IMR-90 (cell line): ENCODE data around the gene MRPL52. TPM values are rescaled to one million over a fixed set of nuclear protein-coding genes. Genes with fewer than 3 reads are reported as not detected.

Experiments
- ATAC-seq: fragments of 200-7000 bp; cut with Tn5 transposase; 2 replicates; pipeline ENCODE4 v1.9.1; 2020; ENCODE audit warnings: low read depth, mild to moderate bottlenecking, moderate library complexity
- BruUV-seq: library from RNA; stranded (reverse); fragments of 400-500 nt; replicated peaks from 2 replicates; lab custom pipeline; 2021; lab: Mats Ljungman, UMichigan
- CTCF ChIA-PET: fragments of 300-600 bp; formaldehyde crosslinking; extraction: SDS; loops from one replicate; lab custom pipeline; 2021; ENCODE audit warnings: antibody characterized with exemption; lab: Yijun Ruan, JAX
- POLR2A ChIA-PET: fragments of 300-600 bp; sonication (Branson Sonifier 250); formaldehyde crosslinking; loops from one replicate; lab custom pipeline; 2022; ENCODE audit warnings: antibody characterized with exemption; ENCODE audit not compliant: unreplicated experiment; lab: Charles Lee
- DNase-seq: peaks from one replicate; pipeline ENCODE4 v3.0.0; 2013
- H2AFZ ChIP-seq: replicated peaks from 2 replicates; pipeline ENCODE3; 2013; ENCODE audit warnings: low read length, mild to moderate bottlenecking; ENCODE audit not compliant: poor library complexity
- H2AK5ac ChIP-seq: 2 replicates; pipeline ENCODE4 v1.6.1; 2013; ENCODE audit warnings: low read depth, low read length, inconsistent platforms
- H2AK9ac ChIP-seq: replicated peaks from 2 replicates; pipeline ENCODE3; 2013; ENCODE audit warnings: mild to moderate bottlenecking, low read depth, low read length, moderate library complexity; ENCODE audit not compliant: poor library complexity
- H2BK120ac ChIP-seq: 2 replicates; pipeline ENCODE4 v1.6.1; 2013; ENCODE audit warnings: low read depth, low read length, inconsistent platforms
- H2BK15ac ChIP-seq: 3 replicates; pipeline ENCODE4 v1.6.1; 2013; ENCODE audit warnings: low read depth, low read length, inconsistent platforms
- H2BK20ac ChIP-seq: 2 replicates; pipeline ENCODE4 v1.6.1; 2013; ENCODE audit warnings: low read depth, mild to moderate bottlenecking, inconsistent platforms, low read length, moderate library complexity
- H2BK5ac ChIP-seq: 2 replicates; pipeline ENCODE4 v1.6.1; 2013; ENCODE audit warnings: mild to moderate bottlenecking, low read depth, low read length, inconsistent platforms; ENCODE audit not compliant: poor library complexity, severe bottlenecking
- H3K14ac ChIP-seq: replicated peaks from 2 replicates; pipeline ENCODE4 v1.6.1; 2013; ENCODE audit warnings: low read depth, low read length, inconsistent platforms
- H3K18ac ChIP-seq: 2 replicates; pipeline ENCODE4 v1.6.1; 2013; ENCODE audit warnings: low read depth, low read length, control low read depth
- H3K23ac ChIP-seq: 2 replicates; pipeline ENCODE4 v1.6.1; 2013; ENCODE audit warnings: low read depth, low read length, inconsistent platforms
- H3K27ac ChIP-seq: 2 replicates; pipeline ENCODE4 v1.5.1; 2013; ENCODE audit warnings: mild to moderate bottlenecking, control low read depth, low read length; ENCODE audit not compliant: insufficient read depth
- H3K27me3 ChIP-seq: 2 replicates; pipeline ENCODE4 v1.6.1; 2013; ENCODE audit warnings: low read length; ENCODE audit not compliant: control insufficient read depth, insufficient read depth
- H3K36me3 ChIP-seq: 2 replicates; pipeline ENCODE4 v1.6.1; 2013; ENCODE audit warnings: low read length, mixed read lengths; ENCODE audit not compliant: control insufficient read depth, insufficient read depth
- H3K4ac ChIP-seq: 2 replicates; pipeline ENCODE4 v1.6.1; 2013; ENCODE audit warnings: low read depth, low read length, inconsistent platforms
- H3K4me1 ChIP-seq: 2 replicates; pipeline ENCODE4 v1.6.1; 2013; ENCODE audit warnings: low read length, mixed read lengths; ENCODE audit not compliant: control insufficient read depth, insufficient read depth
- H3K4me2 ChIP-seq: 2 replicates; pipeline ENCODE4 v1.6.1; 2013; ENCODE audit warnings: low read depth, mild to moderate bottlenecking, control low read depth, low read length, moderate library complexity
- H3K4me3 ChIP-seq: 2 replicates; pipeline ENCODE4 v1.5.1; 2013; ENCODE audit warnings: low read depth, mild to moderate bottlenecking, control low read depth, low read length, moderate library complexity; ENCODE audit not compliant: insufficient read depth
- H3K56ac ChIP-seq: 2 replicates; pipeline ENCODE4 v1.6.1; 2013; ENCODE audit warnings: low read length, inconsistent platforms; ENCODE audit not compliant: insufficient read depth; ENCODE audit errors: extremely low read depth
- H3K79me1 ChIP-seq, 2 experiments: 2 replicates each; pipeline ENCODE4 v1.6.1; 2013; ENCODE audit warnings: low read length in 2 of 2, inconsistent platforms in 1 of 2, low read depth in 1 of 2
- H3K9ac ChIP-seq: 2 replicates; pipeline ENCODE4 v1.6.1; 2013; ENCODE audit warnings: low read depth, low read length, control low read depth
- H3K9me1 ChIP-seq: 2 replicates; pipeline ENCODE4 v1.6.1; 2013; ENCODE audit warnings: low read length, inconsistent platforms; ENCODE audit not compliant: insufficient read depth
- H3K9me3 ChIP-seq: 2 replicates; pipeline ENCODE4 v1.6.1; 2013; ENCODE audit warnings: low read length; ENCODE audit not compliant: control insufficient read depth, insufficient read depth
- H4K20me1 ChIP-seq: 2 replicates; pipeline ENCODE4 v1.6.1; 2013; ENCODE audit warnings: low read length, inconsistent platforms; ENCODE audit not compliant: insufficient read depth
- H4K5ac ChIP-seq: 2 replicates; pipeline ENCODE4 v1.6.1; 2013; ENCODE audit warnings: mild to moderate bottlenecking, low read depth, low read length, control low read depth
- H4K8ac ChIP-seq, 2 experiments: 2 replicates each; pipeline ENCODE4 v1.6.1; 2013; ENCODE audit warnings: low read depth in 2 of 2, low read length in 2 of 2, control low read depth in 1 of 2, inconsistent platforms in 1 of 2
- H4K91ac ChIP-seq: 2 replicates; pipeline ENCODE4 v1.6.1; 2013; ENCODE audit warnings: low read depth, low read length, inconsistent platforms; ENCODE audit not compliant: insufficient read depth
- BHLHE40 ChIP-seq: fragments of 150-350 bp; IDR thresholded peaks from 2 replicates; pipeline ENCODE4 v1.6.1; 2016; ENCODE audit warnings: mild to moderate bottlenecking, low read depth, low read length
- CEBPB ChIP-seq: IDR thresholded peaks from 2 replicates; pipeline ENCODE4 v1.6.1; 2012; ENCODE audit warnings: low read depth, low read length, improper control_type of control experiment
- CHD1 ChIP-seq: IDR thresholded peaks from 2 replicates; pipeline ENCODE4 v1.6.1; 2012; ENCODE audit warnings: low read depth, low read length, improper control_type of control experiment
- FOS ChIP-seq: fragments of 150-350 bp; IDR thresholded peaks from 2 replicates; pipeline ENCODE4 v1.6.1; 2016; ENCODE audit warnings: low read depth, low read length
- MAZ ChIP-seq: IDR thresholded peaks from 2 replicates; pipeline ENCODE4 v1.6.1; 2012; ENCODE audit warnings: low read depth, mild to moderate bottlenecking, low read length, improper control_type of control experiment, moderate library complexity, borderline replicate concordance
- MXI1 ChIP-seq: IDR thresholded peaks from 2 replicates; pipeline ENCODE4 v1.6.1; 2012; ENCODE audit warnings: low read depth, mild to moderate bottlenecking, low read length, moderate library complexity, borderline replicate concordance
- POLR2A ChIP-seq: IDR thresholded peaks from 2 replicates; pipeline ENCODE4 v1.6.1; 2012; ENCODE audit warnings: mild to moderate bottlenecking, low read depth, low read length
- RCOR1 ChIP-seq: IDR thresholded peaks from 2 replicates; pipeline ENCODE4 v1.6.1; 2012; ENCODE audit warnings: mild to moderate bottlenecking, low read length, improper control_type of control experiment; ENCODE audit not compliant: insufficient replicate concordance
- SMC3 ChIP-seq: fragments of 150-350 bp; IDR thresholded peaks from 2 replicates; pipeline ENCODE4 v1.6.1; 2016; ENCODE audit warnings: low read depth, mild to moderate bottlenecking, antibody characterized with exemption, low read length, moderate library complexity
- USF2 ChIP-seq: fragments of 150-350 bp; IDR thresholded peaks from 2 replicates; pipeline ENCODE4 v1.6.1; 2017; ENCODE audit warnings: mild to moderate bottlenecking, antibody characterized with exemption, low read length, low read depth
- WGBS, 2 experiments: methylation state at CpG; one replicate each; pipeline versions ENCODE4 v1.1.5 to v1.1.7; 2013; ENCODE audit warnings: missing lambda C conversion rate in 2 of 2; ENCODE audit not compliant: insufficient read length in 1 of 2; ENCODE audit errors: extremely low coverage in 2 of 2; 5-methylcytosine and 5-hydroxymethylcytosine counted together
- dilution Hi-C: fragments of 300-500 bp; cut with HindIII; formaldehyde crosslinking; loops from one replicate; pipeline ENCODE4 v1.14.3; 2018; ENCODE audit warnings: low sequenced_read_pairs; ENCODE audit not compliant: unreplicated experiment
- in situ Hi-C: fragments of 300-500 bp; cut with MboI; formaldehyde crosslinking; loops from 3 replicates; pipeline ENCODE4 v1.14.3; 2019; ENCODE audit warnings: low sequenced_read_pairs, inconsistent platforms, mixed read lengths
- intact Hi-C: fragments of 100-400 bp; cut with micrococcal nuclease; formaldehyde crosslinking; loops from 2 replicates; pipeline ENCODE4 v1.10.0; 2022
- polyA plus RNA-seq, 3 experiments: library from polyadenylated mRNA; depleted of rRNA; stranded (reverse); fragments of >200 nt; gene quantifications; 2 replicates each; pipeline ENCODE4 v1.2.3, GENCODE V29; 2012; ENCODE audit warnings: low replicate concordance in 1 of 3
- total RNA-seq: library from RNA; depleted of rRNA; stranded (reverse); fragments of >200 nt; gene quantifications from 2 replicates; pipeline ENCODE4 v1.2.3, GENCODE V29; 2012
- TF ChIP-seq, protein P1 (sequence below): conservative IDR thresholded peaks from 2 replicates; pipeline ENCODE4 v1.5.1; 2012; ENCODE audit warnings: mild to moderate bottlenecking, low read depth, low read length, improper control_type of control experiment
- TF ChIP-seq, protein P2 (sequence below): fragments of 150-350 bp; IDR thresholded peaks from 2 replicates; pipeline ENCODE4 v1.6.1; 2016; ENCODE audit warnings: low read depth, mild to moderate bottlenecking, low read length, moderate library complexity, borderline replicate concordance

Gene MRPL52
- total and polyA plus RNA-seq, 2 of the 4 experiments (the other 2 are of a cell fraction), result 33.1 to 51.4 TPM

GRCh38 chr14:22871224-22872032, 41.7 kb downstream of the MRPL52 start, which contains the start of gene LRP10:
LRP10 (plus strand) TSS chr14:22871740; CDS start chr14:22872304, 564 bp downstream.
- H3K36me3 ChIP-seq, result peaks cover 24% of the 10 kb centered on the region
- peak within 1 kb of the TSS; percentile 93 for H4K91ac ChIP-seq
- H3K14ac ChIP-seq, result peak within 1 kb of the TSS; percentile 88
- TSS peak; percentile 75 for BruUV-seq
- peak; percentile 91 for ATAC-seq
- no peaks in the 10 kb centered on the region for H3K27me3 ChIP-seq
- ChIA-PET POLR2A (interaction anchor here (0.6 kb wide), 1 partner anchor 493 kb away, joined by 4 read pairs; no protein-coding TSS in a partner anchor), CTCF (interaction anchor here (0.6 to 1.9 kb wide), 9 partner anchors 10 to 107 kb away, joined by 3 to 10 read pairs (median 3); partner anchors contain the start of gene REM2)
- peak within 1 kb of the TSS; percentile 38 for H2AK5ac ChIP-seq
- in situ Hi-C loops, result loop anchor here (25.0 kb wide), 1 partner anchor 484 kb away; no protein-coding TSS in a partner anchor
- peaks cover 9% of the 10 kb centered on the region for H4K20me1 ChIP-seq
- peak within 1 kb of the TSS; percentile 84 for H3K27ac ChIP-seq
- H2BK15ac ChIP-seq, result peak within 1 kb of the TSS; percentile 61; the same call in 2 of the 3 replicates
- peak within 1 kb of the TSS; percentile 73 for H2BK120ac ChIP-seq
- intact Hi-C loops, result loop anchor here (1.0 to 5.0 kb wide), 4 partner anchors 15 to 111 kb away; partner anchors contain the start of gene AJUBA
- peak within 1 kb of the TSS; percentile 84 for H3K56ac ChIP-seq
- no peaks in the 10 kb centered on the region for H3K9me3 ChIP-seq
- H3K18ac ChIP-seq, result peak within 1 kb of the TSS; percentile 91
- H4K8ac ChIP-seq, result peak within 1 kb of the TSS; percentile 37 to 89
- H2BK5ac ChIP-seq, result peak within 1 kb of the TSS; percentile 95
- H3K9ac ChIP-seq, result peak within 1 kb of the TSS; percentile 92
- peaks cover 20 to 32% of the 10 kb centered on the region in 2 experiments; a peak in 3 of 4 replicates for H3K79me1 ChIP-seq
- dilution Hi-C loops, result no loop called here
- H4K5ac ChIP-seq, result peak within 1 kb of the TSS; percentile 70
- H3K4me1 ChIP-seq, result peaks cover 3% of the 10 kb centered on the region; the same call in 1 of the 2 replicates
- peak within 1 kb of the TSS; percentile 89 for H3K23ac ChIP-seq
- H3K4me3 ChIP-seq, result peak within 1 kb of the TSS; percentile 79
- peak within 1 kb of the TSS; percentile 92 for H2AFZ ChIP-seq
- peak within 1 kb of the TSS; percentile 97 for H2AK9ac ChIP-seq
- peak; percentile 75 for DNase-seq
- 0 out of 2 replicates have a peak, but pooled peaks cover 3% of the 10 kb centered on the region for H3K9me1 ChIP-seq
- 0% methylated on average over 31 of the region's 50 CpGs; no CpG with 5 or more reads in 1 of the 2 experiments for WGBS, 2 experiments
- H3K4me2 ChIP-seq, result peak within 1 kb of the TSS; percentile 98
- H3K4ac ChIP-seq, result peak within 1 kb of the TSS; percentile 75
- H2BK20ac ChIP-seq, result peak within 1 kb of the TSS; percentile 68; the same call in 1 of the 2 replicates
- TF ChIP-seq MAZ, result no peak
- no peak for TF ChIP-seq CHD1
- no peak for TF ChIP-seq FOS
- TF ChIP-seq POLR2A, result peak; percentile 62
- peak; percentile 28; the same call in 1 of the 2 replicates for TF ChIP-seq MXI1
- TF ChIP-seq, protein P1, sequence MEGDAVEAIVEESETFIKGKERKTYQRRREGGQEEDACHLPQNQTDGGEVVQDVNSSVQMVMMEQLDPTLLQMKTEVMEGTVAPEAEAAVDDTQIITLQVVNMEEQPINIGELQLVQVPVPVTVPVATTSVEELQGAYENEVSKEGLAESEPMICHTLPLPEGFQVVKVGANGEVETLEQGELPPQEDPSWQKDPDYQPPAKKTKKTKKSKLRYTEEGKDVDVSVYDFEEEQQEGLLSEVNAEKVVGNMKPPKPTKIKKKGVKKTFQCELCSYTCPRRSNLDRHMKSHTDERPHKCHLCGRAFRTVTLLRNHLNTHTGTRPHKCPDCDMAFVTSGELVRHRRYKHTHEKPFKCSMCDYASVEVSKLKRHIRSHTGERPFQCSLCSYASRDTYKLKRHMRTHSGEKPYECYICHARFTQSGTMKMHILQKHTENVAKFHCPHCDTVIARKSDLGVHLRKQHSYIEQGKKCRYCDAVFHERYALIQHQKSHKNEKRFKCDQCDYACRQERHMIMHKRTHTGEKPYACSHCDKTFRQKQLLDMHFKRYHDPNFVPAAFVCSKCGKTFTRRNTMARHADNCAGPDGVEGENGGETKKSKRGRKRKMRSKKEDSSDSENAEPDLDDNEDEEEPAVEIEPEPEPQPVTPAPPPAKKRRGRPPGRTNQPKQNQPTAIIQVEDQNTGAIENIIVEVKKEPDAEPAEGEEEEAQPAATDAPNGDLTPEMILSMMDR, result 0 out of 2 replicates have a peak, but pooled peaks have one; percentile 2
- TF ChIP-seq, protein P2, sequence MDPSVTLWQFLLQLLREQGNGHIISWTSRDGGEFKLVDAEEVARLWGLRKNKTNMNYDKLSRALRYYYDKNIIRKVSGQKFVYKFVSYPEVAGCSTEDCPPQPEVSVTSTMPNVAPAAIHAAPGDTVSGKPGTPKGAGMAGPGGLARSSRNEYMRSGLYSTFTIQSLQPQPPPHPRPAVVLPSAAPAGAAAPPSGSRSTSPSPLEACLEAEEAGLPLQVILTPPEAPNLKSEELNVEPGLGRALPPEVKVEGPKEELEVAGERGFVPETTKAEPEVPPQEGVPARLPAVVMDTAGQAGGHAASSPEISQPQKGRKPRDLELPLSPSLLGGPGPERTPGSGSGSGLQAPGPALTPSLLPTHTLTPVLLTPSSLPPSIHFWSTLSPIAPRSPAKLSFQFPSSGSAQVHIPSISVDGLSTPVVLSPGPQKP, result no peak
- TF ChIP-seq SMC3, result no peak
- TF ChIP-seq RCOR1, result no peak
- no peak for TF ChIP-seq USF2
- TF ChIP-seq BHLHE40, result no peak
- TF ChIP-seq CEBPB, result no peak
